ENCODE results near the gene KLK12. TPM values are rescaled to one million over a fixed set of nuclear protein-coding genes. Genes with fewer than 3 reads are reported as not detected.

The KLK12 gene
- total and polyA plus RNA-seq, 2 donors (not counting 3 experiments of a cell fraction or from before 2014, with no cell fraction given): not detected

DNA sequence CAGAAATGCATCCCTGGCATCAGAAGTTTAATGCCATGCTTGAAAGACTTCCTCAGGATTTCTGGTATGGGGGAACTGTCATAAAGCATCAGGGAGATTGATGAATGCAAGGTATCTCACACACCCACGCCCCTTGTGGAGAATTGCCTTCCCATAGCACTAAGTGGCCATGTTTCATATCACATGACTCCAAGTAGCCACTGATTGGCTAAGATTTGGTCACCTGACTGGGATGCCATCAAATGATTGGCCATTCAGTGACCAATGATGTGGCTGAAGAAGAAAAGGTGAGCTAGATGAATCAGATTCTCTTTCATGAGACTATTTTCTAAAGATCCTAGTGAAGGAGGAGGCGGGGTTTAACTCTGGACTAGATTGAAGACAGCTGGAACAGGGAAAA lies 40.7 kb downstream of the KLK12 start:
- no peaks in the 10 kb centered on the region for H3K36me3 ChIP-seq (ENCODE audit: control insufficient read depth in 2 of 2, extremely low read depth in 1 of 2, insufficient read depth in 2 of 2, low read length in 2 of 2)
- no peak overlapping the region for H2AFZ ChIP-seq (ENCODE audit: low read depth, low read length)
- no peaks in the 10 kb centered on the region for H3K9me3 ChIP-seq (replicated peaks; ENCODE audit: control insufficient read depth, insufficient read depth, low read length)
- CTCF ChIA-PET: no interaction called here
- H3K27ac ChIP-seq (ENCODE audit: insufficient read depth, low read depth, low read length): no peak overlapping the region
- dilution Hi-C loops (cut with MboI; ENCODE audit: extremely low pct_ligation_motif_present, low sequenced_read_pairs): no loop called here
- no peaks in the 10 kb centered on the region for H3K9me1 ChIP-seq (replicated peaks; ENCODE audit: control insufficient read depth, extremely low read depth, insufficient read depth, low read length)
- BruUV-seq (replicated peaks): no TSS peak
- H3K4me2 ChIP-seq (ENCODE audit: insufficient read depth, low read length): no peak overlapping the region
- POLR2A ChIA-PET: no interaction called here
- no peaks in the 10 kb centered on the region for H3K4me1 ChIP-seq (ENCODE audit: control insufficient read depth, extremely low read depth, insufficient read depth, low read length)
- no peaks in the 10 kb centered on the region for H4K20me1 ChIP-seq (replicated peaks; ENCODE audit: control insufficient read depth, extremely low read depth, insufficient read depth, low read length)
- DNase-seq (ENCODE audit: low read depth, low spot score) (no peak), FAIRE-seq (no peak)
- TF ChIP-seq, protein P1, sequence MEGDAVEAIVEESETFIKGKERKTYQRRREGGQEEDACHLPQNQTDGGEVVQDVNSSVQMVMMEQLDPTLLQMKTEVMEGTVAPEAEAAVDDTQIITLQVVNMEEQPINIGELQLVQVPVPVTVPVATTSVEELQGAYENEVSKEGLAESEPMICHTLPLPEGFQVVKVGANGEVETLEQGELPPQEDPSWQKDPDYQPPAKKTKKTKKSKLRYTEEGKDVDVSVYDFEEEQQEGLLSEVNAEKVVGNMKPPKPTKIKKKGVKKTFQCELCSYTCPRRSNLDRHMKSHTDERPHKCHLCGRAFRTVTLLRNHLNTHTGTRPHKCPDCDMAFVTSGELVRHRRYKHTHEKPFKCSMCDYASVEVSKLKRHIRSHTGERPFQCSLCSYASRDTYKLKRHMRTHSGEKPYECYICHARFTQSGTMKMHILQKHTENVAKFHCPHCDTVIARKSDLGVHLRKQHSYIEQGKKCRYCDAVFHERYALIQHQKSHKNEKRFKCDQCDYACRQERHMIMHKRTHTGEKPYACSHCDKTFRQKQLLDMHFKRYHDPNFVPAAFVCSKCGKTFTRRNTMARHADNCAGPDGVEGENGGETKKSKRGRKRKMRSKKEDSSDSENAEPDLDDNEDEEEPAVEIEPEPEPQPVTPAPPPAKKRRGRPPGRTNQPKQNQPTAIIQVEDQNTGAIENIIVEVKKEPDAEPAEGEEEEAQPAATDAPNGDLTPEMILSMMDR (IDR thresholded peaks at IDR 0.05; ENCODE audit: extremely low read depth in 1 of 2, insufficient read depth in 1 of 2, low read depth in 1 of 2, low read length in 2 of 2): no peak
- TF ChIP-seq POLR2A (IDR thresholded peaks at IDR 0.05; ENCODE audit: low read depth, low read length): no peak
- no peak for TF ChIP-seq JUN (IDR thresholded peaks at IDR 0.05; ENCODE audit: borderline replicate concordance, insufficient read depth, insufficient read length, low read depth)
- TF ChIP-seq POLR2AphosphoS5 (IDR thresholded peaks at IDR 0.05; ENCODE audit: insufficient read depth, low read depth, low read length): no peak
- no peak for TF ChIP-seq FOS (IDR thresholded peaks at IDR 0.05; ENCODE audit: borderline replicate concordance, insufficient read depth, low read length)
- no peak for TF ChIP-seq EZH2 (IDR thresholded peaks at IDR 0.05; ENCODE audit: borderline replicate concordance, low read depth, low read length, severe bottlenecking)
- no peak for TF ChIP-seq MYC (IDR thresholded peaks at IDR 0.05; ENCODE audit: low read depth, low read length)
- no peak for TF ChIP-seq GATA2 (IDR thresholded peaks at IDR 0.05; ENCODE audit: insufficient read depth, insufficient read length, low read depth, low read length)
- no peak for TF ChIP-seq MAX (IDR thresholded peaks at IDR 0.05; ENCODE audit: insufficient read depth, insufficient read length)
- intact Hi-C loops (cut with micrococcal nuclease): no loop called here
- H3K27me3 ChIP-seq (ENCODE audit: control insufficient read depth in 2 of 2, insufficient read depth in 2 of 2, low read length in 2 of 2): no peaks in the 10 kb centered on the region
- no peak overlapping the region for H3K4me3 ChIP-seq (replicated peaks in 1 of 3; ENCODE audit: insufficient read depth in 1 of 3, low read depth in 1 of 3, low read length in 3 of 3)
- no peak overlapping the region for H3K9ac ChIP-seq (replicated peaks; ENCODE audit: extremely low read depth, insufficient read depth, low read length)
- no peaks in the 10 kb centered on the region for H3K79me2 ChIP-seq (ENCODE audit: control insufficient read depth, insufficient read depth, low read length)

Data from endothelial cell of umbilical vein (primary cell).